Measurements from ENCODE around the gene SRD5A1. TPM values are rescaled to one million over a fixed set of nuclear protein-coding genes. Genes with fewer than 3 reads are reported as not detected.

SRD5A1 gene
- total and polyA plus RNA-seq, 2 experiments from 2014 or later, result 18.9 to 20.2 TPM

DNA sequence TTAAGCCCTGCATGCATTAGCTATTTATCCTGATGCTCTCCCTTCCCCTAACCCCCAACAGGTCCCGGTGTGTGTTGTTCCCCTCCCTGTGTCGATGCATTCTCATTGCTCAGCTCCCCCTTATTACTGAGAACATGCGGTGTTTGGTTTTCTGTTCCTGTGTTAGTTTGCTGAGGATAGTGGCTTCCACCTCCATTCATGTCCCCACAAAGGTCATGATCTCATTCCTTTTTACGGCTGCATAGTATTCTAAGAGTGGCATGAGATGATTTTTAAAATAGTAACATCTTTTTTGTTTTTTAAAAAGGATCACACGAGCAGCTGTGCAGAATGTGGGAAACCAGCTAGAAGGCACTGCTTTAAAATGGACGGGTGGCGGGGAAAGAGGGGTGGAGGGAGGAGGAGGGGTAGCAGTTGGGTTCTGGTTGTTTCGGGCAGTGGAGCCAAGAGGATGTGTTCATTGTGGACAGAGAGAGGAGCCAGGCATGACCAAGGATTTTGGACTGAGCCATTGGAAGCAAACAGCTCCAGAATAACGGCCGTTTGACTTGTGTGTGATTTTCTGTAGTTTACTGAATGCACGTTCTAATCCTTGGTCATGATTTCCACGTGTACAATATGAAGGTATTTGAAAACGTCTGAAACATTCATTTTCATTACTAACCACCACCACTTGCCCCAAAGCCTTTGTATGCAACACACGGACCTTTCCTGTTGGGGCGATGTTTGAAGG, 78.3 kb downstream of the SRD5A1 start:
- peak overlapping the region; percentile 76 for H3K4me2 ChIP-seq (ENCODE audit: unreplicated experiment)
- H3F3A ChIP-seq (ENCODE audit: insufficient read depth), result peaks cover 17% of the 10 kb centered on the region
- TF ChIP-seq EZH2 (IDR thresholded peaks at IDR 0.05; ENCODE audit: insufficient read depth, poor library complexity, severe bottlenecking) (no peak), EZH2phosphoT487 (IDR thresholded peaks at IDR 0.05; ENCODE audit: insufficient read depth, low read depth) (no peak)
- in situ Hi-C loops (cut with MboI), result no loop called here
- WGBS, 2 experiments (ENCODE audit: low coverage in 1 of 2, low lambda C conversion rate in 2 of 2, missing lambda C conversion rate in 2 of 2), result 34 to 35% methylated on average over 15 of the region's 15 CpGs
- no peaks in the 10 kb centered on the region; the same call in 1 of the 2 replicates for H4K20me1 ChIP-seq (ENCODE audit: insufficient read depth)
- peaks cover 19% of the 10 kb centered on the region for H3K4me1 ChIP-seq (ENCODE audit: insufficient read depth)
- H3K9ac ChIP-seq, result peak overlapping the region; percentile 86
- no peak for DNase-seq
- no peaks in the 10 kb centered on the region for H3K36me3 ChIP-seq (ENCODE audit: low read depth)
- H3K9me3 ChIP-seq (ENCODE audit: low read depth), result no peaks in the 10 kb centered on the region
- peaks cover 20% of the 10 kb centered on the region for H3K79me2 ChIP-seq (ENCODE audit: insufficient read depth)
- H2AFZ ChIP-seq, result peak overlapping the region; percentile 76
- no peaks in the 10 kb centered on the region for H3K9me2 ChIP-seq (ENCODE audit: insufficient read depth)
- peak overlapping the region; percentile 74 for H3K4me3 ChIP-seq
- H3K27me3 ChIP-seq (replicated peaks; ENCODE audit: insufficient read depth), result no peaks in the 10 kb centered on the region
- H3K27ac ChIP-seq, result peak overlapping the region; percentile 93

DNA sequence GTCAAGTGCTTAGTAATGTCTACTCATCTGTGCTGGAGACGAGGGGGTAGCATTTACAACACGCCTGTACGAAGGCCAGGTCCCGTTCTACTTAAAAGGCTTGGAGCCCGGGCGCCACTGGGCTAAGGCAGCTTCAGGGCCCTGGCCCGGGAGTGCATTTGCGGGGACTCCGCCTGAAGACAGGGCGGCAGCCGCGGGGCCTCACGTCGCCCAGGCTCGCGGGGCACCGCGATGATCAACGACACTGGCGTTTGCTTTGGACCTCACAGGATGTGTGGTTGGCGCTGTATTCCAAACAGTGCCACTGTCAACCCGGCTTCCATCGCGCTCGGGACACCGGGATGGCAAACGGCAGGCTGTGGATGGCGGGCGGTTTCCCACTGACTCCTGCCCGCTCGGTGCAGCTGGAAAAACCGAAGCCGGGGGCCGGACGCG, 78.9 kb downstream of the SRD5A1 start:
- peak overlapping the region; percentile 74 for H3K4me3 ChIP-seq
- WGBS, 2 experiments (ENCODE audit: low coverage in 1 of 2, low lambda C conversion rate in 2 of 2, missing lambda C conversion rate in 2 of 2), result 0 to 2% methylated on average over 33 to 35 of the region's 36 CpGs
- no peaks in the 10 kb centered on the region; the same call in 1 of the 2 replicates for H4K20me1 ChIP-seq (ENCODE audit: insufficient read depth)
- H3K4me2 ChIP-seq (ENCODE audit: unreplicated experiment), result peak overlapping the region; percentile 76
- peaks cover 26% of the 10 kb centered on the region for H3K79me2 ChIP-seq (ENCODE audit: insufficient read depth)
- peak; percentile 87 for DNase-seq
- no peaks in the 10 kb centered on the region for H3K9me2 ChIP-seq (ENCODE audit: insufficient read depth)
- TF ChIP-seq EZH2phosphoT487 (IDR thresholded peaks at IDR 0.05; ENCODE audit: insufficient read depth, low read depth) (no peak), EZH2 (IDR thresholded peaks at IDR 0.05; ENCODE audit: insufficient read depth, poor library complexity, severe bottlenecking) (no peak)
- peaks cover 17% of the 10 kb centered on the region for H3F3A ChIP-seq (ENCODE audit: insufficient read depth)
- H3K36me3 ChIP-seq (ENCODE audit: low read depth), result no peaks in the 10 kb centered on the region
- H3K9ac ChIP-seq, result peak overlapping the region; percentile 86
- in situ Hi-C loops (cut with MboI), result no loop called here
- no peaks in the 10 kb centered on the region for H3K27me3 ChIP-seq (replicated peaks; ENCODE audit: insufficient read depth)
- H3K9me3 ChIP-seq (ENCODE audit: low read depth), result no peaks in the 10 kb centered on the region
- H3K4me1 ChIP-seq (ENCODE audit: insufficient read depth), result peaks cover 19% of the 10 kb centered on the region
- peak overlapping the region; percentile 93 for H3K27ac ChIP-seq
- peak overlapping the region; percentile 76 for H2AFZ ChIP-seq

GRCh38 chr5:6712577-6713273, 79.5 kb downstream of the SRD5A1 start:
- peak overlapping the region; percentile 76 for H2AFZ ChIP-seq
- no peaks in the 10 kb centered on the region for H3K9me3 ChIP-seq (ENCODE audit: low read depth)
- peak overlapping the region; percentile 74 for H3K4me3 ChIP-seq
- no peaks in the 10 kb centered on the region for H3K9me2 ChIP-seq (ENCODE audit: insufficient read depth)
- H3K36me3 ChIP-seq (ENCODE audit: low read depth), result no peaks in the 10 kb centered on the region
- H3K27me3 ChIP-seq (replicated peaks; ENCODE audit: insufficient read depth), result no peaks in the 10 kb centered on the region
- H3K4me1 ChIP-seq (ENCODE audit: insufficient read depth), result peaks cover 19% of the 10 kb centered on the region
- in situ Hi-C loops (cut with MboI), result no loop called here
- peaks cover 32% of the 10 kb centered on the region for H3K79me2 ChIP-seq (ENCODE audit: insufficient read depth)
- peak; percentile 97 for DNase-seq
- no peaks in the 10 kb centered on the region; the same call in 1 of the 2 replicates for H4K20me1 ChIP-seq (ENCODE audit: insufficient read depth)
- peak overlapping the region; percentile 93 for H3K27ac ChIP-seq
- TF ChIP-seq EZH2 (IDR thresholded peaks at IDR 0.05; ENCODE audit: insufficient read depth, poor library complexity, severe bottlenecking) (no peak), EZH2phosphoT487 (IDR thresholded peaks at IDR 0.05; ENCODE audit: insufficient read depth, low read depth) (no peak)
- peak overlapping the region; percentile 76 for H3K4me2 ChIP-seq (ENCODE audit: unreplicated experiment)
- 1% methylated on average over 61 to 69 of the region's 85 CpGs for WGBS, 2 experiments (ENCODE audit: low coverage in 1 of 2, low lambda C conversion rate in 2 of 2, missing lambda C conversion rate in 2 of 2)
- H3K9ac ChIP-seq, result peak overlapping the region; percentile 86
- peaks cover 17% of the 10 kb centered on the region for H3F3A ChIP-seq (ENCODE audit: insufficient read depth)

GRCh38 chr5:6713274-6714225, 80.3 kb downstream of the SRD5A1 start, which contains the start of gene TENT4A:
TENT4A (plus strand) TSS chr5:6713432; CDS start chr5:6713984, 552 bp downstream.
- 1% methylated on average over 15 to 98 of the region's 174 CpGs for WGBS, 2 experiments (ENCODE audit: low coverage in 1 of 2, low lambda C conversion rate in 2 of 2, missing lambda C conversion rate in 2 of 2)
- in situ Hi-C loops (cut with MboI), result no loop called here
- peak within 1 kb of the TSS; percentile 86 for H3K9ac ChIP-seq

More at GRCh38 chr5:6713274-6714225, 80.3 kb downstream of the SRD5A1 start, which contains the start of gene TENT4A:
- H3K9me2 ChIP-seq (ENCODE audit: insufficient read depth), result no peaks in the 10 kb centered on the region
- peak within 1 kb of the TSS; percentile 76 for H3K4me2 ChIP-seq (ENCODE audit: unreplicated experiment)
- H3K36me3 ChIP-seq (ENCODE audit: low read depth), result no peaks in the 10 kb centered on the region
- TF ChIP-seq EZH2 (IDR thresholded peaks at IDR 0.05; ENCODE audit: insufficient read depth, poor library complexity, severe bottlenecking), result no peak
- no peak for TF ChIP-seq EZH2phosphoT487 (IDR thresholded peaks at IDR 0.05; ENCODE audit: insufficient read depth, low read depth)
- DNase-seq, result peak; percentile 64
- H4K20me1 ChIP-seq (ENCODE audit: insufficient read depth), result no peaks in the 10 kb centered on the region; the same call in 1 of the 2 replicates
- H3K79me2 ChIP-seq (ENCODE audit: insufficient read depth), result peaks cover 40% of the 10 kb centered on the region
- H2AFZ ChIP-seq, result peak within 1 kb of the TSS; percentile 76
- H3F3A ChIP-seq (ENCODE audit: insufficient read depth), result peaks cover 17% of the 10 kb centered on the region
- peak within 1 kb of the TSS; percentile 93 for H3K27ac ChIP-seq
- H3K9me3 ChIP-seq (ENCODE audit: low read depth), result no peaks in the 10 kb centered on the region
- peak within 1 kb of the TSS; percentile 81 for H3K4me3 ChIP-seq
- peaks cover 19% of the 10 kb centered on the region for H3K4me1 ChIP-seq (ENCODE audit: insufficient read depth)
- no peaks in the 10 kb centered on the region for H3K27me3 ChIP-seq (replicated peaks; ENCODE audit: insufficient read depth)
